CD4-positive, alpha-beta T cell (primary cell): ENCODE data around the gene SS18L1. TPM values are rescaled to one million over a fixed set of nuclear protein-coding genes. Genes with fewer than 3 reads are reported as not detected.

Experiments
- ATAC-seq: fragments of 200-7000 bp; cut with Tn5 transposase; one replicate; pipeline ENCODE4 v1.10.0; 2022; ENCODE audit warnings: mild to moderate bottlenecking; ENCODE audit not compliant: poor library complexity
- CTCF ChIA-PET: fragments of 350-600 bp; sonication (Branson Sonifier 250); formaldehyde crosslinking; loops from one replicate; lab custom pipeline; 2021; ENCODE audit warnings: antibody characterized with exemption, inconsistent platforms; lab: Charles Lee
- POLR2A ChIA-PET: fragments of 350-600 bp; sonication (Branson Sonifier 250); formaldehyde crosslinking; loops from one replicate; lab custom pipeline; 2021; ENCODE audit warnings: antibody characterized with exemption, inconsistent platforms; lab: Charles Lee
- DNase-seq, 14 experiments: peaks; one replicate each; pipeline ENCODE4 v3.0.0-alpha.2; 2013 to 2020; ENCODE audit warnings: mixed read lengths in 2 of 14
- H3K27ac ChIP-seq, 2 donors: one replicate each; pipeline versions ENCODE4 v1.5.1 to v1.7.0; 2013; ENCODE audit warnings: low read length in 2 of 2, low read depth in 1 of 2, mild to moderate bottlenecking in 1 of 2
- H3K27me3 ChIP-seq, 2 experiments: 1 replicate in 1 of 2; 2 replicates in 1 of 2; pipeline versions ENCODE4 v1.6.1 to v1.7.0; 2013; ENCODE audit warnings: low read length in 2 of 2, control low read depth in 1 of 2, mild to moderate bottlenecking in 1 of 2, moderate library complexity in 1 of 2; ENCODE audit not compliant: insufficient read depth in 2 of 2, control insufficient read depth in 1 of 2
- H3K36me3 ChIP-seq: one replicate; pipeline ENCODE4 v1.6.1; 2013; ENCODE audit warnings: low read length, control low read depth; ENCODE audit not compliant: insufficient read depth
- H3K4me1 ChIP-seq: one replicate; pipeline ENCODE4 v1.6.1; 2013; ENCODE audit warnings: low read length, control low read depth; ENCODE audit not compliant: insufficient read depth
- H3K4me3 ChIP-seq: one replicate; pipeline ENCODE4 v1.5.1; 2013; ENCODE audit warnings: mild to moderate bottlenecking, low read length, moderate library complexity
- H3K9me3 ChIP-seq, 2 experiments: 1 replicate in 1 of 2; 2 replicates in 1 of 2; pipeline versions ENCODE4 v1.6.1 to v1.7.0; 2013; ENCODE audit warnings: low read length in 2 of 2, mild to moderate bottlenecking in 2 of 2, control low read depth in 1 of 2, moderate library complexity in 1 of 2; ENCODE audit not compliant: control insufficient read depth in 1 of 2, insufficient read depth in 1 of 2
- H3K27ac Mint-ChIP-seq: one replicate; pipeline ENCODE4 v1.8.0; 2020; ENCODE audit warnings: mixed read lengths
- H3K27me3 Mint-ChIP-seq: one replicate; pipeline ENCODE4 v1.8.0; 2021; ENCODE audit warnings: mixed read lengths
- H3K36me3 Mint-ChIP-seq: one replicate; pipeline ENCODE4 v1.8.0; 2021; ENCODE audit warnings: low read depth, mixed read lengths
- H3K4me1 Mint-ChIP-seq: one replicate; pipeline ENCODE4 v1.8.0; 2021; ENCODE audit warnings: low read depth, mixed read lengths
- H3K4me3 Mint-ChIP-seq: one replicate; pipeline ENCODE4 v1.8.0; 2020; ENCODE audit warnings: mild to moderate bottlenecking, mixed read lengths
- H3K9me3 Mint-ChIP-seq: one replicate; pipeline ENCODE4 v1.8.0; 2020; ENCODE audit warnings: mixed read lengths
- intact Hi-C, 2 experiments: fragments of 100-400 bp; cut with DNase I in 1 of 2; cut with micrococcal nuclease in 1 of 2; formaldehyde crosslinking; loops; one replicate each; pipeline versions ENCODE4 v1.15.1 to v1.9.0; 2023 to 2025; cut with DNase I, micrococcal nuclease
- total RNA-seq, 174 experiments: library from RNA in 2 of 174; stranded (reverse) in 2 of 174; gene quantifications; one replicate each; pipeline ENCODE4 v1.2.3 and lab custom pipeline; 2021 to 2026
- TF ChIP-seq, protein P1 (sequence below): fragments of 200-600 bp; IDR thresholded peaks from one replicate; pipeline ENCODE4 v1.8.0; 2022; ENCODE audit warnings: antibody characterized with exemption, mild to moderate bottlenecking

Gene SS18L1
- total RNA-seq, 2 experiments from 2014 or later = 12.8 to 13.4 TPM

DNA sequence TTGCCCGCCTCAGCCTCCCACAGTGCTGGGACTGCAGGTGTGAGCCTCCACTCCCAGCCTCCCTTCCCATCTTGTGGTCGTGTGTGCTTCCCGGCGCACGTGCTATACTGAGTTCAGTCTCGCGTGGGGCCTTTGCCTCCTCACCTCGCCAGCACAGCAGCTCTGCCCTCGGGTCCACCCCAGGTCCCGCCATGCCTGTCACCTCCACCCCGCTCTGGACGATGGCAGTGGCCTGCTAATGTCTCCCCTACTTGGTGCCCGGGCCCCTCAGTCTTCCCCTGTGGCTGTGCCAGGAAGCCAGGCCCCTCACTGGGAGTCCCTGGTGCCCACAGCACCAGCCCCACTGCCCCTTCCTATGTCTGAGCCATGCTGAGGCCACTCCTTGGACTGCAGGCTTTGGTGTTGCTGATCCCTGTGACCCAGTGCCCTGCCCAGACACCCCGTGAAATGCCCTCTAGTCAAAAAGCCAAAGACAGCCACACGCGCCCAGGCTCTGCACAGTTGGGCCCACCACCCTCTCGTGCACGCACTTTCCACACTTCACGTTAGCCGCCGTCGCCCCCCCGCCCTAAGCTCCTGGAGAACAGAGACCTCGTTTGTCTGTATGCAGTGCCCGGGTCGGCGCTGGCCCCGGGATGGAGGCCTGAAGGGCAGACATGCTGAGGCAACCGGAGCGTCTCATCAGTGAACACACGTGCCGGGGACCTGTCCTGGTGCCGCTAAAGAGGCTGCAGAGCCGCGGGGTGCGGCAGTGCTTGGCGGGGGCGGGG, 62.2 kb downstream of the SS18L1 start:
- H3K4me3 ChIP-seq = no peak overlapping the region
- no peak for DNase-seq
- POLR2A ChIA-PET = no interaction called here
- CTCF ChIA-PET = no interaction called here
- H3K4me3 Mint-ChIP-seq = no peak overlapping the region
- H3K27ac ChIP-seq = no peak overlapping the region
- H3K27me3 ChIP-seq = peaks cover 0 to 14% of the 10 kb centered on the region in 2 experiments
- TF ChIP-seq, protein P1, sequence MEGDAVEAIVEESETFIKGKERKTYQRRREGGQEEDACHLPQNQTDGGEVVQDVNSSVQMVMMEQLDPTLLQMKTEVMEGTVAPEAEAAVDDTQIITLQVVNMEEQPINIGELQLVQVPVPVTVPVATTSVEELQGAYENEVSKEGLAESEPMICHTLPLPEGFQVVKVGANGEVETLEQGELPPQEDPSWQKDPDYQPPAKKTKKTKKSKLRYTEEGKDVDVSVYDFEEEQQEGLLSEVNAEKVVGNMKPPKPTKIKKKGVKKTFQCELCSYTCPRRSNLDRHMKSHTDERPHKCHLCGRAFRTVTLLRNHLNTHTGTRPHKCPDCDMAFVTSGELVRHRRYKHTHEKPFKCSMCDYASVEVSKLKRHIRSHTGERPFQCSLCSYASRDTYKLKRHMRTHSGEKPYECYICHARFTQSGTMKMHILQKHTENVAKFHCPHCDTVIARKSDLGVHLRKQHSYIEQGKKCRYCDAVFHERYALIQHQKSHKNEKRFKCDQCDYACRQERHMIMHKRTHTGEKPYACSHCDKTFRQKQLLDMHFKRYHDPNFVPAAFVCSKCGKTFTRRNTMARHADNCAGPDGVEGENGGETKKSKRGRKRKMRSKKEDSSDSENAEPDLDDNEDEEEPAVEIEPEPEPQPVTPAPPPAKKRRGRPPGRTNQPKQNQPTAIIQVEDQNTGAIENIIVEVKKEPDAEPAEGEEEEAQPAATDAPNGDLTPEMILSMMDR = no peak
- peaks cover 0 to 14% of the 10 kb centered on the region in 2 experiments for H3K9me3 ChIP-seq
- H3K36me3 Mint-ChIP-seq = peaks cover 21% of the 10 kb centered on the region
- peaks cover 14% of the 10 kb centered on the region for H3K36me3 ChIP-seq
- no peaks in the 10 kb centered on the region for H3K27me3 Mint-ChIP-seq
- H3K9me3 Mint-ChIP-seq = no peaks in the 10 kb centered on the region
- intact Hi-C loops = no loop called here
- H3K27ac Mint-ChIP-seq = no peak overlapping the region
- H3K4me1 ChIP-seq = no peaks in the 10 kb centered on the region
- no peak for ATAC-seq
- no peaks in the 10 kb centered on the region for H3K4me1 Mint-ChIP-seq

DNA sequence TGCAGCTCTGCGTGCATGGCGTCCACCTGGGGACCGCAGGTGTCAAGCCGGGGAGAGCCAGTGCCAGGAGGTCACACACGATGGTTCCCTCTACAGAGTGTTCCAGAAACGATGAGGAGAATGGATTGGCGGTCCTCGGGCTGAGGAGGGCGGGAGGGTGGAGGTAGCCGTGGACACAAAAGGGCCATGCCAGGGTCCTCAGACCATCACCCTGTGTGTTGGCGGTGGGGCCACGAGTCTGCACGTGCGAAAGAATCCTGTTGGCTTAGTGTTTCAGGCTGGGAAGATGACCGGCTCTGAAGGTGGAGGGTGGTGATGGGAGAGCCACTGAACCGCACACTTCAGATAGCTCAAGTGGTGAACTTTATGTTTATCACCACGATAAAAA, 62.8 kb downstream of the SS18L1 start:
- TF ChIP-seq, protein P1 = no peak
- CTCF ChIA-PET = no interaction called here
- Mint-ChIP-seq H3K4me1 (no peaks in the 10 kb centered on the region), H3K27me3 (no peaks in the 10 kb centered on the region), H3K4me3 (no peak overlapping the region), H3K36me3 (peaks cover 18% of the 10 kb centered on the region), H3K9me3 (no peaks in the 10 kb centered on the region), H3K27ac (no peak overlapping the region)
- Histone ChIP-seq H3K4me1 (no peaks in the 10 kb centered on the region), H3K36me3 (peaks cover 8% of the 10 kb centered on the region), H3K27ac (no peak overlapping the region), H3K27me3 (peaks cover under 1 to 19% of the 10 kb centered on the region in 2 experiments), H3K4me3 (no peak overlapping the region), H3K9me3 (peaks cover 0 to 18% of the 10 kb centered on the region in 2 experiments)
- ATAC-seq = no peak
- POLR2A ChIA-PET = no interaction called here
- intact Hi-C loops = no loop called here
- DNase-seq = no peak

DNA sequence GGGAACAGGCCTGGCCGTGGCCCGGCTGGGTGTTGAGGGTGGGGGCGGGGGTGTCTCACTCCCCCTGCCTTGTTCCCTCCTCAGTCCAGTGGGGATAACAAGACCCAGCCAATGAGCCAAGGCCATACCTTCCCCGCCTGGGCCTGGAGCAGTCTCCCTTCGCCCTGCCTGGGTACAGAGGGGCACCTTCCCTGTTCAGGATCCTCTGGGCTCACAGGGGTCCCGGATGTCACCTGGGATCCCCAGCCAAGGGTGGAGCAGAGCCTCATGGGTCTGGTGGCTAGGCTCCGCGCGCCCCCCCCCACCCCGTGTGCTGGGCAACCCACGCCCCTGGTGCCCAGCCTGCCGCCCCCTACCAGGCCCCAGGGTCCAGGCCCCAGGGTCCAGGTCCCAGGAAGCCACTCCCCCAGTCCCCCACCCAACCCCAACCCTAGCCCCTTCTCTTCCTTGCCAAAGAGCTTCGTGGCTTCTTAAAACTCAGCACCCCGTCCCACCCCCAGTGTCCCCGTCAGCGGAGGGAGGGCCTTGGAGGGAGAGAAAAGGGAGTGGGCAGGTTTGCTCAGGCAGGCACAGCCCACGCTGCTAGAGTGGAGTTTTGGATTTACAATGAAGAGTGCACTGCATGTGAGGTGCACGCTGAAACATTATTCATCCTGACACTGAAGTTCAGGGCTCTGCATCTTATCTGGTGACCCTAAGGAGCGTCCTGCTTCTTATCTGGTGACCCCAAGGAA, 64.7 kb downstream of the SS18L1 start:
- H3K4me1 Mint-ChIP-seq = no peaks in the 10 kb centered on the region
- ChIA-PET POLR2A (no interaction called here), CTCF (no interaction called here)
- TF ChIP-seq, protein P1 = no peak
- DNase-seq = no peak
- intact Hi-C loops = no loop called here
- no peak overlapping the region for H3K27ac Mint-ChIP-seq
- H3K27ac ChIP-seq = no peak overlapping the region
- no peak overlapping the region for H3K4me3 ChIP-seq
- no peaks in the 10 kb centered on the region for H3K4me1 ChIP-seq
- H3K36me3 ChIP-seq = no peaks in the 10 kb centered on the region
- ATAC-seq = no peak
- H3K9me3 ChIP-seq = peaks cover 0 to 29% of the 10 kb centered on the region in 2 experiments
- H3K27me3 ChIP-seq = peaks cover 8 to 23% of the 10 kb centered on the region in 2 experiments
- no peaks in the 10 kb centered on the region for H3K9me3 Mint-ChIP-seq
- H3K36me3 Mint-ChIP-seq = peaks cover 6% of the 10 kb centered on the region
- H3K27me3 Mint-ChIP-seq = no peaks in the 10 kb centered on the region
- no peak overlapping the region for H3K4me3 Mint-ChIP-seq
